GM18519 (cell line): ENCODE measurements around the gene ARVCF.

ENCODE experiments used
- ATAC-seq: cut with Tn5 transposase; IDR thresholded peaks from one replicate; pipeline ENCODE4 v1.9.1; 2021; ENCODE audit warnings: mild to moderate bottlenecking, moderate library complexity; ENCODE audit not compliant: unreplicated experiment, low FRiP score

ARVCF gene

DNA sequence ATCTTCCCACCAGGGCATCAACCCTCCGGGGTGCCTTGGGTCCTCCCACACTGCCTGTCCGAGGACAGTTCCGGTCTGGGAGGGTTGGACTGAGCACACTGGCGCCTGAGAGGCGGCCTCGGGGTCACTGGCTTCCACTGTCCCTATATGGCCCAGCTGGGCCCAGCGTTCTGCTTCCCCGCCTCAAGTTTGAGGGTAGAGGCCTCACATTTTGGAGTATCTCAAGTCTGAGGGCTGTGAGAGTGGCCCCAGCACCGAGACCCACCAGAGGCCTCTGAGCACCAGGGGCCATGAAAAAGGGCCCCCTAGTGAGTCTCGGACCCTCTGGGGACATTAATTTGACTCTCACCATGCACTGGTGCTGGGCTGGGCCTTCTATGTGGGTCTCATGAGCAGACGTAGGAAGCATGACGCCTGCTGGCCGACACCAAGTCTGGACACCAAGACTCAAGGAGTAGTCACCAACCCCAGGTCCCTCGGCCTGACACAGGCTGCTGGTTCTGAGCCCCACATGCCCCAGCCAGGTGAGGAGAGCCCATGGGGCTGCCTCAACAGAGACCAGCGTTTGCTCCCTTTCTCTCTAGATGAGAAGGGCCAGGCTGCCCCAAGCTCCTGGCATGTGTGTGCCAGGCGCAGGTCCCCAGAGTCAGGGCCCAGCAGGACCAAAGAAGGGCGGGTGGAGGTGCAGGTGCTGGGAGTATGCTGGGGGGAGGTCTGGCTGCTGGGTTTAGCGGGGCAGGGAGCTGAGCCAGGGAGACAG, 27.5 kb downstream of the ARVCF start:
- ATAC-seq, result no peak

GRCh38 chr22:19988331-19988808, 28.3 kb downstream of the ARVCF start:
- ATAC-seq, result no peak

- no peak for ATAC-seq
These were observed 29.0 kb downstream of the ARVCF start for GRCh38 chr22:19987394-19988306.

- ATAC-seq, result no peak
These were observed 29.9 kb downstream of the ARVCF start for GRCh38 chr22:19986410-19987341.

DNA sequence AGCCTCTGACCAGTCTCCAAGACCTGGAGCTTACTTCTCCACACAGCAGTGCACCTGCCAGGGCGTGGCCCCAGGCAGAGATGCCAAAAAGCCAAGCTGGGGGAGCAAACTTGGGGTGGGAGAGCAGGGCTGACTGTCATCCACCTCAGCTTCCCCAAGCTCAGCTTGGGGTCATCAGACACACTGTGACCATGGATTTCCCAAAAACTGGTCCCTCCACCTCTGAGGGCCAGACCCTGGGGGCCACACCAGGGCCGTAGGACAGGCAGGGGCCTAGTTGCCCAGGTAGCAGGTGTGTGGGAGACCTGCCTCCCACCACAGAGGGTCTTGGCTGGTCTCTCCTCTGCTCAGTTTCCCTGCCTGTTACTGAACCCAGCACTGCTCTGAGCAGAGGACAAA, 30.6 kb downstream of the ARVCF start:
- ATAC-seq, result no peak

DNA sequence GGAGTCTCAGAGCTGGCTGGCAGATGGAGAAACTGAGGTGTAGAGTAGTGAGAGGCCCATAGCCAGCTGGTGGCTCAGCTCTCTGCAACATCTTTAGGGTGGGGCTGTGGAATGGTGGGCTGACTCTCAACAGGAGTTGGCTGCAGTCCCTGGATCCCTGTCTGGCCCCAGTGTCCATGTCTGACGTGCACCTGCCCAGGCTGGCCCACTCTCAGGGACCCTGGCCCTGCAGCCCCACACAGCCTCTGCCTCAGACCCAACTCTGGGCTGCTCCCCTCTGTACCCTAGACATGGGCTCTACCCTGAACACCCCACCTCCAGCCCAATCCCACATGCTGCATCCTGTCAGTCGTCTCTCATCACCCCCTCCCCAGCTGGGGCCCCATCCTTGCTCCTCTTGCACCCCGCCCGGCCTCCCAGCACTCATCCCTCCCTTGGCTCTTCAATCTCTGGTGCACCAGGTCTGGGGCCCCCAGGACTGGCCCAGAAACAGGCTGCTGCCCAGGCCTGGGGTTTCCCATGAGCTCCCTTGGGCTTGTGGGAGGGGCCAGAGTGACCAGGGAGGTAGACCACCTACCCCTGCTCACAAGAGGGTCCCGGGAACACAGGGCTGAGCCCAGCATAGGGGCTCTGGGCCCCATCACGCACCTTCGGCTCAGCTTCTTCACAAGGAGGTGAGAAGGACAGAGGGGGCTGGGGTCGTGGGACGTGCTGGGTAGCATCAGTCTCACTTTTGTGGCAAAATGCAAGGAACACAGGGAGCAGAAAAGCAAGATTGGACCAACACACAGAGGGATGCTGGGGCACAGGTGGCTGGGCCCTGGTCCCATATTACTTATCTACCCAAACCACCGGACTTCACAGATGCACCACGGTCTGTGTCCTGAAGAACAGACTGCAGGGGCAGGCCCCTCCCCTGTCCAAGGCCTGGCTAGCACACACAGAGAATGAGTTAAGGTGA, 31.5 kb downstream of the ARVCF start:
- no peak for ATAC-seq

DNA sequence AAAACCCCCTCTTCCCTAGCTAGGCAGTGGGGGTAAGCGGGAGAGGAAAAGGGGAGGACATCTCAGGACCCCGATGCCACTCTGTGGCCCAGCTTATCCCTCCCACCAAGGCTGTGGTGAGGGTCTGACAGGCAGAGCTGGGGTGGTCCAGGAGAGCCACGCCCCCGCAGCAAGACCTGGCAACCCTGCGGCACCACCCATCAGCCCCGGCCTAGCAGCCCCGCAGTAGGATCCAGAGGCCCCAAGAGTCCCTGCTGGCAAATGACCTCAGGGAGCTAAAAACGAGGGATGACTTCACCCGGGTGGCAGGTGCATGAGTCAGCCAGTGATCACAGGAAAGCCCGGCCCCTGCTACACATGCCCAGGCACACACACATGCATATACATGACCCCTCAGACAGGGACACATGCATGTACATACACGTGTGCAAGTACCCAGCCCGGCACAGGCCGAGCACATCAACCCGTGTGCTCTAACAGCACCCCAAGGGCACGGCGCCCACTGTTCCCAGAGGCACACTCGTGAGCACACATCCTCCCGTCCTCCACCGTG, 32.3 kb downstream of the ARVCF start:
- no peak for ATAC-seq

GRCh38 chr22:19983741-19984140, 32.9 kb downstream of the ARVCF start:
- ATAC-seq, result no peak

- no peak for ATAC-seq
These were observed 33.5 kb downstream of the ARVCF start for GRCh38 chr22:19982991-19983578.

DNA sequence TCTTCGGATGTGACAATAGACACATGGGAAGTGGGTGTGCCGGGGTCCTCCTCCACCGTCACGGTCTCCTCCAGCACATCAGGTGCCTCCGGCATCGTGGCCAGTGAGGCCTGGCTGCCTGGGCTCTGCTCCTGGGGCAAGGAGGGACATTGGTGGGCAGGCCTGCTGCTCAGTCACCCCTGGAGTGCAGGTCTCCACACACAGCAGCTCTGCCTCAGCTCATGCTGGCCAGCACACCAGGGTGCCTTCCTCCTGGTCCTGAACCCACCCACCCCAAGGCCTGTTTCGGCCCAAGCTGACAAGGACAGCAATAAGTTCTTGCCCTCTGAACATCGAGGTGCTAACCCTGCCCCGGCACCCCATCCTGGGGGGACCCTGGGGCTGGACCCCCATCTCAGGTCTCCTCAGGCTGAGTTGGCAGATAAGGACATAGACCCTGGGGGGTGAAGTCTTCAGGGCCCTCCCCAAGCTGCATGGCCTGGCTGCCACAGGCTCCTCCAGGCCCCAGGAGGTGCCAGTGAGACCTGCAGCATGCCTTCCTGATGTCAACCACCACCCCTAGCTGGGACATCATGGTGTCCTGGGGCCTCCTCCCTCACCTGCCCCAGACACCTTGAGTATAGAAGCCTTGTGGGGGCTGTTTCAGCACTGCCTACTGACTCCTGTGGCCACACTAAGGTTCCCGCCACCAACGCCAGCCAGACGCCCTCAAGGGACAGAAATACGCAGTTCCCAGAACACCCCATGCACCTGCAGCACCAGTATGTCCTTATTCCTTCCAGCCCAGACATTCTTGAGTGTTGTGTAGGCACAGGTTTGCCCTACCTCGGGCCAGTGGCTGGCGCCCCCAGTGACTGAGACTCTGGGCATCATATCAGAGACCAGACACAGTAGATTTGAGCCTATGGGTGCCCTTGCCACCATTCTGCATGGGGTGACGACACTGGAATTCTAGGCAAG, 34.4 kb downstream of the ARVCF start:
- ATAC-seq, result no peak

- no peak for ATAC-seq
These were observed 35.3 kb downstream of the ARVCF start for GRCh38 chr22:19981171-19981960.

GRCh38 chr22:19980766-19981165, 35.9 kb downstream of the ARVCF start:
- ATAC-seq, result no peak

GRCh38 chr22:19979712-19980493, 36.7 kb downstream of the ARVCF start:
- no peak for ATAC-seq

GRCh38 chr22:19978748-19979147, 37.9 kb downstream of the ARVCF start:
- ATAC-seq, result no peak

- no peak for ATAC-seq
These were observed 39.1 kb downstream of the ARVCF start for GRCh38 chr22:19977296-19978243.
